ENCODE results near the gene IP6K2. TPM values are rescaled to one million over a fixed set of nuclear protein-coding genes. Genes with fewer than 3 reads are reported as not detected.

The IP6K2 gene
- total RNA-seq, 2 donors from 2014 or later: 104 to 127 TPM

GRCh38 chr3:48650723-48651122 is 66.3 kb downstream of the IP6K2 start:
- H3K27me3 Mint-ChIP-seq (ENCODE audit: insufficient read depth): peaks cover 5% of the 10 kb centered on the region

DNA sequence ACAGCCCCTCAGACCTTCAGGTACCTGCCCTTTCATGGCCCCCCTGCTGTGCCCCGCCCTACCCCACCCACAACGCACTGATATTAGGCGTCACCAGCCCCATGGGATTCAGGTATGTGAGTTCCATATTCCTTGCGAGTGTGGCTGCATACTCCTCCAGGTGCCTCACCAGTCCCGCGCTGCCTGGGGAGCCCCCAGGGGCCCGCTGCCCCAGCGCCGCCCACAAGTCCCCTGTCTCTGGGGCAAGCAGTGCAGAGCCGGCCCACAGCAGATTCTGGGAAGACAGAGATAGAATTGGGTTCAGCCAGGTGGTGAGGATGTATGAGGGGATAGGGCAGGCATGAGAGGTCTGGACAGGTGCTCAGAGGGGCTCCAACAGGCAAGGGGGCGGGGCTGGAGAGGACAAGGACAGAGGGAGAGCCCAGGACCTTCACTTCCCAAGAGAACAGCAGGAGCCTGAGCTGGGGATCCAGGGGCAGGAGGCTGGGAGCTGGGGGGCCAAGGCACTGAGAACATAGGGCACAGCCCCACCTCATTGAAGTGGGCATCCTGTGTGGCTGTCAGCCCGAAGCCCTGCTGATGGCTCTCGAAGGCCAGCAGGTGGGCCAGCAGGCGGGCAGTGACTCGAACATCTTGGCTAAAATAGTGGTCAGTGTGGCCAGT is 68.7 kb downstream of the IP6K2 start:
- 94 to 97% methylated on average over 11 to 15 of the region's 15 CpGs for WGBS, 2 experiments (ENCODE audit: insufficient coverage in 1 of 2, insufficient read length in 1 of 2)
- H3K27me3 Mint-ChIP-seq (ENCODE audit: insufficient read depth): no peaks in the 10 kb centered on the region
- TF ChIP-seq, protein P1, sequence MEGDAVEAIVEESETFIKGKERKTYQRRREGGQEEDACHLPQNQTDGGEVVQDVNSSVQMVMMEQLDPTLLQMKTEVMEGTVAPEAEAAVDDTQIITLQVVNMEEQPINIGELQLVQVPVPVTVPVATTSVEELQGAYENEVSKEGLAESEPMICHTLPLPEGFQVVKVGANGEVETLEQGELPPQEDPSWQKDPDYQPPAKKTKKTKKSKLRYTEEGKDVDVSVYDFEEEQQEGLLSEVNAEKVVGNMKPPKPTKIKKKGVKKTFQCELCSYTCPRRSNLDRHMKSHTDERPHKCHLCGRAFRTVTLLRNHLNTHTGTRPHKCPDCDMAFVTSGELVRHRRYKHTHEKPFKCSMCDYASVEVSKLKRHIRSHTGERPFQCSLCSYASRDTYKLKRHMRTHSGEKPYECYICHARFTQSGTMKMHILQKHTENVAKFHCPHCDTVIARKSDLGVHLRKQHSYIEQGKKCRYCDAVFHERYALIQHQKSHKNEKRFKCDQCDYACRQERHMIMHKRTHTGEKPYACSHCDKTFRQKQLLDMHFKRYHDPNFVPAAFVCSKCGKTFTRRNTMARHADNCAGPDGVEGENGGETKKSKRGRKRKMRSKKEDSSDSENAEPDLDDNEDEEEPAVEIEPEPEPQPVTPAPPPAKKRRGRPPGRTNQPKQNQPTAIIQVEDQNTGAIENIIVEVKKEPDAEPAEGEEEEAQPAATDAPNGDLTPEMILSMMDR (conservative IDR thresholded peaks at IDR 0.05): no peak
- no peak overlapping the region for H3K27ac Mint-ChIP-seq
- Histone ChIP-seq H3K9ac (ENCODE audit: extremely low read depth, low read length, poor library complexity, severe bottlenecking) (no peak overlapping the region), H3K4me3 (ENCODE audit: low read length) (no peak overlapping the region), H3K27me3 (ENCODE audit: control insufficient read depth, insufficient read depth, low read length, poor library complexity, severe bottlenecking) (no peaks in the 10 kb centered on the region), H3K9me3 (ENCODE audit: control insufficient read depth, low read length) (no peaks in the 10 kb centered on the region), H3K27ac (ENCODE audit: low read depth, low read length) (no peak overlapping the region), H3K36me3 (ENCODE audit: control insufficient read depth, insufficient read depth, low read length) (peaks cover 5% of the 10 kb centered on the region), H3K4me1 (ENCODE audit: control insufficient read depth, insufficient read depth, low read length) (no peaks in the 10 kb centered on the region)
- no peaks in the 10 kb centered on the region for H3K9me3 Mint-ChIP-seq
- no peaks in the 10 kb centered on the region for H3K4me1 Mint-ChIP-seq
- peaks cover 23% of the 10 kb centered on the region for H3K36me3 Mint-ChIP-seq (ENCODE audit: low read depth)
- no peak for DNase-seq
- no peak overlapping the region for H3K4me3 Mint-ChIP-seq

More at GRCh38 chr3:48650723-48651122, 66.3 kb downstream of the IP6K2 start:
- Histone ChIP-seq H3K9me3 (ENCODE audit: control insufficient read depth, low read length) (no peaks in the 10 kb centered on the region), H3K27ac (ENCODE audit: low read depth, low read length) (no peak overlapping the region), H3K9ac (ENCODE audit: extremely low read depth, low read length, poor library complexity, severe bottlenecking) (no peak overlapping the region), H3K4me1 (ENCODE audit: control insufficient read depth, insufficient read depth, low read length) (no peaks in the 10 kb centered on the region), H3K27me3 (ENCODE audit: control insufficient read depth, insufficient read depth, low read length, poor library complexity, severe bottlenecking) (no peaks in the 10 kb centered on the region), H3K4me3 (ENCODE audit: low read length) (no peak overlapping the region), H3K36me3 (ENCODE audit: control insufficient read depth, insufficient read depth, low read length) (peaks cover 12% of the 10 kb centered on the region)
- Mint-ChIP-seq H3K4me3 (no peak overlapping the region), H3K4me1 (no peaks in the 10 kb centered on the region), H3K9me3 (no peaks in the 10 kb centered on the region), H3K36me3 (ENCODE audit: low read depth) (peaks cover 34% of the 10 kb centered on the region), H3K27ac (no peak overlapping the region)
- DNase-seq: no peak
- TF ChIP-seq, protein P1 (conservative IDR thresholded peaks at IDR 0.05): no peak
- WGBS, 2 experiments (ENCODE audit: insufficient coverage in 1 of 2, insufficient read length in 1 of 2): 95 to 96% methylated on average over 12 of the region's 12 CpGs

DNA sequence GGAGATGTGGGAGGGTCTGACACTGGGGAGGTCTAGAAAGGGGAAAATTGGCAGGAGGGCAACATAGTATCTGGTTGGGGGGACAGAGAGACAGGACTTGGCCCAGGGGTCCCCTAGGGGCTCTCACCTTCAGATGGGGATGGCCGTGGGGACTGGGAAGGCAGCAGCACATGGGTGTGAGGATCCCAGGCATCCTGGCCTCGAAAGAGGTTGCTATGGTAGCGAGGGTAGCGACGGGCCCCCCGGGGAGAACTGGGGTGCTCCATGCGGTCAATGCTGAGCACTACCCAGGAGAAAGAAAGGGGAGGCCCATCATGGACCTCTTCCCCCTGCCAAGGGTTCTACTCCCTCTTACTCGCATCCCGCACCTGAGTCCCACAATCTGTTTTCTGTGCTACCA is 69.3 kb downstream of the IP6K2 start:
- Mint-ChIP-seq H3K27me3 (ENCODE audit: insufficient read depth) (no peaks in the 10 kb centered on the region), H3K4me1 (no peaks in the 10 kb centered on the region), H3K9me3 (no peaks in the 10 kb centered on the region), H3K4me3 (no peak overlapping the region), H3K36me3 (ENCODE audit: low read depth) (peaks cover 21% of the 10 kb centered on the region), H3K27ac (no peak overlapping the region)
- no peaks in the 10 kb centered on the region for H3K27me3 ChIP-seq (ENCODE audit: control insufficient read depth, insufficient read depth, low read length, poor library complexity, severe bottlenecking)
- no peak overlapping the region for H3K27ac ChIP-seq (ENCODE audit: low read depth, low read length)
- TF ChIP-seq, protein P1 (conservative IDR thresholded peaks at IDR 0.05): no peak
- WGBS, 2 experiments (ENCODE audit: insufficient coverage in 1 of 2, insufficient read length in 1 of 2): 92 to 95% methylated on average over 6 to 9 of the region's 9 CpGs
- H3K9ac ChIP-seq (ENCODE audit: extremely low read depth, low read length, poor library complexity, severe bottlenecking): no peak overlapping the region
- H3K4me3 ChIP-seq (ENCODE audit: low read length): no peak overlapping the region
- peaks cover 3% of the 10 kb centered on the region for H3K36me3 ChIP-seq (ENCODE audit: control insufficient read depth, insufficient read depth, low read length)
- DNase-seq: no peak
- H3K4me1 ChIP-seq (ENCODE audit: control insufficient read depth, insufficient read depth, low read length): no peaks in the 10 kb centered on the region
- no peaks in the 10 kb centered on the region for H3K9me3 ChIP-seq (ENCODE audit: control insufficient read depth, low read length)

Data from endodermal cell (in vitro differentiated cells).